GM12878 (cell line): ENCODE data around the gene OR2AE1.

Source experiments
- CBX3 ChIP-seq: fragments of 200-600 bp; sonication (generic); IDR thresholded peaks from 2 replicates; pipeline ENCODE4 v1.6.1; 2016; ENCODE audit warnings: low read depth, borderline replicate concordance
- POLR2AphosphoS5 ChIP-seq: IDR thresholded peaks from 2 replicates; pipeline ENCODE4 v1.6.1; 2011; ENCODE audit warnings: mild to moderate bottlenecking, low read length, inconsistent platforms
- TF ChIP-seq, protein P1 (sequence below), 3 experiments: IDR thresholded peaks in 2 of 3; conservative IDR thresholded peaks in 1 of 3; 2 replicates each; pipeline ENCODE4 v1.5.1; 2011; ENCODE audit warnings: low read depth in 3 of 3, low read length in 3 of 3, mild to moderate bottlenecking in 3 of 3, control low read depth in 2 of 3, moderate library complexity in 2 of 3, inconsistent platforms in 1 of 3, mixed read lengths in 1 of 3; ENCODE audit not compliant: control insufficient read depth in 2 of 3, insufficient read depth in 1 of 3; ENCODE audit errors: extremely low read depth in 1 of 3

DNA sequence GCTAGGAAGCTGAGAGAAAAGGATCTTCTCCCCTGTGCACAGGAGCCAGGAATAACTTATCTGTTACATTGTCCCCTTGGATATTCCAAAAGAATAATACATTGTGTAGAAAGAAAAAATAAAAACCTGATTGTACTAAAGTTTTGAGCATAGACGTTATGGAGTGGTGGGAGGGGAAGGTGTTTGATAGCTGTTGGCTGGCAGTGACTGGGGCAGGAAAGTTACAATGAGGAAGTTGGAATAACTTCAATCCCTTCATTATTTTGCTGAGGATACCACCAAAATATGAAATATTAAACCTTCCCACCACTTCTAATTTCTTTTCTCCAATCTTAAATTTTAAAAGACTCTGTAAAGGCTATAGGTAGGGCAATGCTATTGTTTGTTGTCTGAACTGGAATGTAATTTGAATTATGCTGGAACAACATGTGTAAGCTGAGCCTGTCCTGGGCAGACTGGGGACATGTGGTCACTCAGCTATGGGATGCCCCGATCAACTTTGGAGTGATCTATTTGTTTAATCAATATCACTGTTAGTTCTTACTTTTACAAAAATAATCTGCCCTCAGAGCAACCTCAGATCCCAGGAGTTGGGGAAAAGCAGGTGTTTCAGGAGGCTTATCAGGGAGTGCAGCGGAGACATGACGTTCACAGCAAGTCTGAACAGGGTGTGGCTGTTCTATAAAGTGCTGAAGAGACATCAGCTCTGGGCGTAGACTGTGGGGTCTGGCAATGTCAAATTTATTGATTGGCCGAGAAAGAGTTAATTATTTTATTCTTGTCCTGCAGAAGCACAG, 28.2 kb downstream of the OR2AE1 start:
- TF ChIP-seq, protein P1, sequence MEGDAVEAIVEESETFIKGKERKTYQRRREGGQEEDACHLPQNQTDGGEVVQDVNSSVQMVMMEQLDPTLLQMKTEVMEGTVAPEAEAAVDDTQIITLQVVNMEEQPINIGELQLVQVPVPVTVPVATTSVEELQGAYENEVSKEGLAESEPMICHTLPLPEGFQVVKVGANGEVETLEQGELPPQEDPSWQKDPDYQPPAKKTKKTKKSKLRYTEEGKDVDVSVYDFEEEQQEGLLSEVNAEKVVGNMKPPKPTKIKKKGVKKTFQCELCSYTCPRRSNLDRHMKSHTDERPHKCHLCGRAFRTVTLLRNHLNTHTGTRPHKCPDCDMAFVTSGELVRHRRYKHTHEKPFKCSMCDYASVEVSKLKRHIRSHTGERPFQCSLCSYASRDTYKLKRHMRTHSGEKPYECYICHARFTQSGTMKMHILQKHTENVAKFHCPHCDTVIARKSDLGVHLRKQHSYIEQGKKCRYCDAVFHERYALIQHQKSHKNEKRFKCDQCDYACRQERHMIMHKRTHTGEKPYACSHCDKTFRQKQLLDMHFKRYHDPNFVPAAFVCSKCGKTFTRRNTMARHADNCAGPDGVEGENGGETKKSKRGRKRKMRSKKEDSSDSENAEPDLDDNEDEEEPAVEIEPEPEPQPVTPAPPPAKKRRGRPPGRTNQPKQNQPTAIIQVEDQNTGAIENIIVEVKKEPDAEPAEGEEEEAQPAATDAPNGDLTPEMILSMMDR (IDR thresholded peaks at IDR 0.05 in 2 of 3, conservative IDR thresholded peaks at IDR 0.05 in 1 of 3; ENCODE audit: control insufficient read depth in 2 of 3, extremely low read depth in 1 of 3, insufficient read depth in 1 of 3, low read depth in 3 of 3, low read length in 3 of 3), result no peak
- TF ChIP-seq POLR2AphosphoS5 (no peak), CBX3 (no peak)
